RWPE2 (cell line): ENCODE measurements around the gene DNAJC10.

Source experiments
- ATAC-seq: fragments of 200-7000 bp; cut with Tn5 transposase; 3 replicates; pipeline ENCODE4 v1.9.1; 2021; ENCODE audit warnings: low read depth
- DNase-seq: peaks from one replicate; pipeline ENCODE4 v3.0.0-alpha.2; 2020; ENCODE audit warnings: low spot score
- H3K27ac ChIP-seq: fragments of 450-650 bp; 2 replicates; pipeline ENCODE4 v1.5.1; 2017; ENCODE audit warnings: mild to moderate bottlenecking; ENCODE audit not compliant: poor library complexity, severe bottlenecking
- H3K27me3 ChIP-seq: fragments of 250-450 bp; sonication (Bioruptor Pico); 2 replicates; pipeline ENCODE4 v1.5.1; 2021; ENCODE audit warnings: mild to moderate bottlenecking, moderate library complexity; ENCODE audit not compliant: insufficient read depth, poor library complexity, severe bottlenecking
- H3K36me3 ChIP-seq: fragments of 250-450 bp; sonication (Bioruptor Pico); 2 replicates; pipeline ENCODE4 v1.5.1; 2020; ENCODE audit warnings: low read depth, mild to moderate bottlenecking, moderate library complexity
- H3K4me1 ChIP-seq: fragments of 250-450 bp; sonication (Bioruptor Pico); 2 replicates; pipeline ENCODE4 v1.5.1; 2021; ENCODE audit warnings: mild to moderate bottlenecking, moderate library complexity; ENCODE audit not compliant: insufficient read depth, poor library complexity, severe bottlenecking
- H3K4me3 ChIP-seq: fragments of 250-450 bp; sonication (Bioruptor Pico); 2 replicates; pipeline ENCODE4 v1.5.1; 2021; ENCODE audit warnings: mild to moderate bottlenecking, moderate library complexity; ENCODE audit not compliant: severe bottlenecking
- H3K9me3 ChIP-seq: fragments of 250-450 bp; sonication (Bioruptor Pico); 2 replicates; pipeline ENCODE4 v1.5.1; 2021; ENCODE audit warnings: mild to moderate bottlenecking, moderate library complexity; ENCODE audit not compliant: severe bottlenecking
- CTCF ChIP-seq: fragments of 450-650 bp; IDR thresholded peaks from one replicate; pipeline ENCODE4 v1.5.1; 2017; ENCODE audit warnings: mild to moderate bottlenecking, moderate library complexity; ENCODE audit not compliant: poor library complexity, severe bottlenecking

The DNAJC10 gene

GRCh38 chr2:182810087-182810486, 94.0 kb downstream of the DNAJC10 start:
- Histone ChIP-seq H3K27ac (no peak overlapping the region), H3K27me3 (no peaks in the 10 kb centered on the region), H3K9me3 (no peaks in the 10 kb centered on the region), H3K4me3 (no peak overlapping the region), H3K36me3 (no peaks in the 10 kb centered on the region), H3K4me1 (no peaks in the 10 kb centered on the region)
- DNase-seq (no peak), ATAC-seq (no peak)
- no peak for TF ChIP-seq CTCF

GRCh38 chr2:182814380-182814779, 98.3 kb downstream of the DNAJC10 start:
- TF ChIP-seq CTCF: no peak
- no peak for ATAC-seq

GRCh38 chr2:182814804-182815203, 98.7 kb downstream of the DNAJC10 start:
- no peak for DNase-seq
- Histone ChIP-seq H3K4me1 (no peaks in the 10 kb centered on the region), H3K9me3 (no peaks in the 10 kb centered on the region), H3K4me3 (no peak overlapping the region), H3K27ac (no peak overlapping the region), H3K27me3 (no peaks in the 10 kb centered on the region), H3K36me3 (no peaks in the 10 kb centered on the region)
- ATAC-seq: no peak
- TF ChIP-seq CTCF: no peak

More at GRCh38 chr2:182814380-182814779, 98.3 kb downstream of the DNAJC10 start:
- Histone ChIP-seq H3K27ac (no peak overlapping the region), H3K4me3 (no peak overlapping the region), H3K9me3 (no peaks in the 10 kb centered on the region), H3K36me3 (no peaks in the 10 kb centered on the region), H3K27me3 (no peaks in the 10 kb centered on the region), H3K4me1 (no peaks in the 10 kb centered on the region)
- no peak for DNase-seq

- ATAC-seq: no peak
- TF ChIP-seq CTCF: no peak
- H3K36me3 ChIP-seq: no peaks in the 10 kb centered on the region
- no peak overlapping the region for H3K4me3 ChIP-seq
- H3K27ac ChIP-seq: no peak overlapping the region
- no peaks in the 10 kb centered on the region for H3K27me3 ChIP-seq
- no peaks in the 10 kb centered on the region for H3K4me1 ChIP-seq
- DNase-seq: no peak
- H3K9me3 ChIP-seq: no peaks in the 10 kb centered on the region
Measured at GRCh38 chr2:182816866-182817265, 100.8 kb downstream of the DNAJC10 start.

- Histone ChIP-seq H3K9me3 (no peaks in the 10 kb centered on the region), H3K27ac (no peak overlapping the region), H3K36me3 (no peaks in the 10 kb centered on the region), H3K27me3 (no peaks in the 10 kb centered on the region), H3K4me1 (no peaks in the 10 kb centered on the region), H3K4me3 (no peak overlapping the region)
- ATAC-seq (no peak), DNase-seq (no peak)
- no peak for TF ChIP-seq CTCF
Measured at GRCh38 chr2:182817558-182817957, 101.5 kb downstream of the DNAJC10 start.
